GM21360 (cell line): Measurements from ENCODE around the gene MAST3.
"Not testable (repeated sequence)": the region's sequence is repeated elsewhere in the genome, so short reads cannot be mapped to it uniquely, and the experiment has no call there.

Experiments
- ATAC-seq: cut with Tn5 transposase; IDR thresholded peaks from one replicate; pipeline ENCODE4 v1.9.1; 2021; ENCODE audit warnings: mild to moderate bottlenecking, moderate library complexity; ENCODE audit not compliant: unreplicated experiment

The MAST3 gene

DNA sequence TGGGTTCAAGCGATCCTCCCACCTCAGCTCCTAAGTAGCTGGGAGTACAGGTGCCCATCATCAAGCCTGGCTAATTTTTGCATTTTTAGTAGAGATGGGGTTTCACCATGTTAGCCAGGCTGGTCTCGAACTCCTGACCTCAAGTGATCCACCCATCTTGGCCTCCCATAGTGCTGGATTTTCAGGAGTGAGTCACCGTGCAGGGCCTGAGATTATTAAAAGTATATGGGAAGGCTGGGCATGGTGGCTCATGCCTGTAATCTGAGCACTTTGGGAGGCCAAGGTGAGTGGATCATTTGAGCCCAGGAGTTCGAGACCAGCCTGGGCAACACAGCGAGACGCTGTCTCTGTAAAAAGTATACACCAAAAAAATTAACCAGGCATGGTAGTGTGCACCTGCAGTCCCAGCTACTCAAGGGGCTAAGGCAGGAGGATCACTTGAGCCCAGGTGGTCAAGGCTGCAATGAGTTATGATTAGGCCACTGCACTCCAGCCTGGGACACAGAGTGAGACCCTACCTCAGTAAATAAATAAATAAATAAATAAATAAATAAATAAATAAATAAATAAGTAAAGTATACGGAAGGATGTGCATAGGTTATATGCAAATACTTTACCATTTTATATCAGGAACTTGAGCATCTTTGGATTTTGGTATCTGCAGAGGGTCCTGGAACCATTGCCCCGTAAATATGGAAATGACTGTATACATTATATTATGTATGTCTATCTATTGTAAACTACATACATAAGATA, 11.7 kb upstream of the MAST3 start:
- ATAC-seq, result no peak

DNA sequence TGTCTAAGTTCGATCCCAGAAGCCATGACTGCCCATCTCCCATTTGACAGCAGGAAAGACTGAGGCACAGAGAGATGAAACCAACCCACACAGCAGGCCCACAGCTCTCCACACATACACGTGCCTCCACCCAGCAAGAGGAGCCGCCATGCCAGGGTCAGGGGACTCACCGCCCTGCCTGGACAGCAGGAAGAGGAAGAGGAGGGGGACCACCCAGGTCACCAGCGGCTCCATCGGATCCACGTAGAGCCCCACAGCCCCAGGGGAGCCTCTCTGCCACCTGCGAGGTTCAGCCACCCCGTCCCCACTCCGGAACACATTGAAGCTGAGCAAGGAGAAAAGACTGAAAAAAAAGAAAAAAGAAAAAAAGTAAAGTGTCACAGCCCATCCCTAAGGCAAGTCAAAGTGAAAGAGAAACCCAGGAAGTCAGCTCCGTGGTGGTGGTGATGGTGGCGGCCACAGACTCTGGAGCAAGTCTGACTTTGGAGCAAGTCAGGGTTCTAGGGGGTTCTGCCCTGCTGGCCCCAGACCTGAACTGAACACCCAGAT, 10.9 kb upstream of the MAST3 start, which contains the start of gene IL12RB1:
Gene IL12RB1 (minus strand): TSS at position 345 of the 549 bp plus-strand sequence. CDS start 111 bp downstream, at position 234.
- no peak for ATAC-seq

- ATAC-seq, result not testable (repeated sequence)
Measured at GRCh38 chr19:18089096-18089541, 8.5 kb upstream of the MAST3 start.

- no peak for ATAC-seq
Measured at GRCh38 chr19:18089726-18090125, 7.9 kb upstream of the MAST3 start.

DNA sequence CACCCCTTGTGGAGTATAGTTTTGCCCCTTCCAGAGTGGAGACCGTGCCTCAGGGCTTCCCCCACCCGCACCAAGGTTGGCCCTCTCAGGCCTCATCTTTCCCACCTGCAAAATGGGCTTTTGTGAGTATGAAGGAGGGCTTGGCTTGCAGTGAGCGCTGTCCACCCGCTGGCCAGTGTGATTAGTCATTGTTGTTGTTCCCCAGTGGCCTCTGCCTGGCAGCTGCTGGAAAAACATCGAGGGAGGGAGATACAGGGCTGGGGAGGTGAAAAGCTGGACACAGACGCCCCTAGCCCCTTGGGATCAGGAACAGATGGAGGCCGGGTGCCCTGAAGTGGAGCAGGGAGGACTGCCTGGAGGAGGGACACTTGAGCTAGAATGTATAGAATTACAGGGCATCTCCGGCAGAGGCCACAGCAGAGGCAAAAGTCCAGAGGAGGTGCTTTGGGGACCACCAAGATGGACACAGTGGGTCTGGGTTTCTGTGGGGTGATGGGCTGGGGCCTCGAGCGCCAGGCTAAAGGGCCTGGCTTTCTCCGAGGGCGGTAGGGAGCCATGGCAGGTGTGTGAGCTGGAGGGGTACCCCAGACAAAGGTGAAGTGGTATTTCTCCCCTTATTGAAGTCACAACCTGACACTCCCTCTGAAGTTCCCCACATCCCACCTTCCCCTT, 6.9 kb upstream of the MAST3 start:
- ATAC-seq, result no peak

DNA sequence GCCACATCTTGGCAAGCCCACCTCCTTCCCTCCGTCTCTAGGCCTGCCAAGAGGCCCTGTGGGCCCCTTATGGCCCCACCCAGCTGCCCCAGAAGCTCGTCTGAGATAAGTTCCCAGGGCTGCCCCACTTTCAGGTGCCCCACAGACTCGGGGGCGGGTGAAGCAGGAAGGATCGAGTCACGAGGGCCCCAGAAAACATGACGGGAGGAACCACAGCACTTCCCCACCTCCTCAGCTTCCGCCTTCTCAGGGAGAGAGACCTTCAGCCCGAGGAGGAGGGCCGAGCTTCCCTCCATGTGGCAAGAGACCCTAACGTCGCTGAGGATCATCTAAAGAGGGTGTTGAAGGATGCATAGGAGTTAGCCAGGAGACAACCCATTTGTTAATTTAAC, 6.4 kb upstream of the MAST3 start:
- ATAC-seq, result no peak

GRCh38 chr19:18093439-18094161, 4.0 kb upstream of the MAST3 start:
- no peak for ATAC-seq

DNA sequence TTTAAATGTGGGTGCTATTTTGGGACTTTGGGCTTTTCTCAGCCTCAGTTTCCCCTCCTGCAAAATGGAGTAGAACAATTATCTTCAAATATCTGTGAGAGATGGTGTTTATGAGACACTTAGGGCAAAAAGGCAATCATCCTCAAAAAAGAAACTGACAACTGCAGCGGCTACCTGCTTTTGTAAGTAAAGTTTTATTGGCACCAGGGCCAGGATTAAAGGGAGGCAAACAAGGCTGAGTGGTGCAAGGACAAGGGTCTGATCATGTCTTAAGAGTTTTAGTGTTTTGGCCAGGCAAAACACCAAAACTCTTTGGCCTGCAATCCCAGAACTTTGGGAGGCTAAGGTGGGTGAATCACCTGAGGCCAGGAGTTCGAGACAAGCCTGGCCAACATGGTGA, 1.3 kb upstream of the MAST3 start:
- ATAC-seq, result no peak

- no peak for ATAC-seq
Measured at GRCh38 chr19:18097993-18098890, 664 bp downstream of the MAST3 start.

- ATAC-seq, result peak; percentile 35
Measured at GRCh38 chr19:18098891-18099622, 1.5 kb downstream of the MAST3 start.

DNA sequence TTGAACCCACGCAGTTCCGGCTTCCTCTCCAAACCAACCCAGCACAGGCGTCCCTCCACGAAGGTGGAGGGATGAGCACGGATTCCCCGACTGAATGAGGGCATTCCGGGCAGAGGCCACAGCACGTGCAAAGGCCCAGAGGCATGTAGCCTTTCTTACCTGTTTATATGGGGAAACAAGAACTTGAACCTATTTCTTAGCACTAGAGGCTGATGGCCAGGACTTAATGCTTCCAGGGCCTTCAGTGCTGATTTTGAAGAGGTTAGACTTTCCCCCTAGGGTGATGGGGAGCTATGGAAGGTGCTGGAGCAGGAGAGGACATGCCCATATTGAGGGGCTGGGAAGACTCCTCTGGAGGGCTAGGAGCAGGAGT, 2.0 kb downstream of the MAST3 start:
- no peak for ATAC-seq

DNA sequence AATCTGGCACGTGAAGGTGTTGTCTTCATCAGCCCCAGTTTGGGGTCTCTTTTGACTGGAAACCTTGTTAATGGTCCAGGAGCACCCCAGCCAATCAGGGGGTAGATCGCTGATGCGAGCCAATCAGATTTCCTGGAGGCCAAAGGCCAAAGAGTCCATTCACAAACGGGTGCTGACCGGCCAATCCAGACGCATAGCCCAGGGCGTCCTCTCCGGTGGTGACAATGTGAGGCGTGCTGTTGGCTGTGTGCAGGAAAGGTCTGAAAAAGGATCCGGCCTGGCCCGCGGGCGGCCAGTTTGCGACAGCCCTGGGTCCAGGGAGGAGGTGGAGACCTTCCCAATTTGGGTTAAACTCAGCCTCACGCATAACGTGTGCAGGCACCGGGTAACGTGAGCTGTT, 3.1 kb downstream of the MAST3 start:
- ATAC-seq, result no peak

DNA sequence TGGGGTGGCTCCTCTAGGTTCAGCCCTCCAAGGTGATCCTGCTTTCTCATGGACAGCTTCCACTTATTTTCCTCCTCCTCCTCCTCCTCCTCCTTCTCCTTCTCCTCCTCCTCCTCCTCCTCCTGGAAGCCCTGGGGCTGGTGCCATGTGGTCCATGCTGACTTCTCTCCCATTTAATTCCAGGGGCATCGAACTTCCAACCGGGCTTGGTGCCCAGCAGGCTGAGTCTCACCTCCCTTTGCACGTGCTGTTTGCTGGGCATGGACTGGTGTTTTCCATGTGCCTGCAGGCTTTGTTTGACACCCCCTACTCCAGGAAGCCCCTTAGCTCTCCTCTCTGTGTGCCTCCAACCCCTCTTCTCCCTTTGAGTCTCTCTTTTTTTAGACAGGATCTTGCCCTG, 3.7 kb downstream of the MAST3 start:
- ATAC-seq, result no peak

DNA sequence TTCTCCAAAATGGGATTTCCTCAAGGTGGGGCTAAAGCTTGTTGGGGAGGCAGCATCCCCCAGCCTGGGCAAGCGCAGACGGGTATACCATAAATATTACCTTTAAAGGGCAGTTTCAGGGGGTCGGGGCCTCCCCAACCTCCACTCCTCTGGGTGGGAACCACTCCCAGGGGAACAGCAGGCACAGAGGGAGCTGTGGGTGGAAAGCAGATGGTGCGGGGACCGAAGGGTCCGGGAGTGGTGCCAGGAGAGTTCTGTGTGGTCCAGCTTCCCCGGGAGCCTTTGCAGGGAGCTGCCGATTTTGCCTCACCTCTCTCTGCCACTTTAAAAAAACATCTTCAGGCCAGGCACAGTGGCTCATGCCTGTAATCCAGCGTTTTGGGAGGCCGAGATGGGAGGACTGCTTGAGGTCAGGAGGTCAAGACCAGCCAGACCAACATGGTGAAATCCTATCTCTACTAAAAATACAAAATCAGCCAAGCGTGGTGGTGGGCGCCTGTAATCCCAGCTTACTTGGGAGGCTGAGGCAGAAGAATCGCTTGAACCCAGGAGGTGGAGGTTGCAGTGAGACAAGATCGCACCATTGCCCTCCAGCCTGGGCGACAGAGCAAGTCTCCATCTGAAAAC, 5.5 kb downstream of the MAST3 start:
- no peak for ATAC-seq

GRCh38 chr19:18104793-18105131, 7.2 kb downstream of the MAST3 start:
- no peak for ATAC-seq

- ATAC-seq, result not testable (repeated sequence)
Measured at GRCh38 chr19:18105259-18105658, 7.7 kb downstream of the MAST3 start.

GRCh38 chr19:18107235-18107634, 9.7 kb downstream of the MAST3 start:
- no peak for ATAC-seq

DNA sequence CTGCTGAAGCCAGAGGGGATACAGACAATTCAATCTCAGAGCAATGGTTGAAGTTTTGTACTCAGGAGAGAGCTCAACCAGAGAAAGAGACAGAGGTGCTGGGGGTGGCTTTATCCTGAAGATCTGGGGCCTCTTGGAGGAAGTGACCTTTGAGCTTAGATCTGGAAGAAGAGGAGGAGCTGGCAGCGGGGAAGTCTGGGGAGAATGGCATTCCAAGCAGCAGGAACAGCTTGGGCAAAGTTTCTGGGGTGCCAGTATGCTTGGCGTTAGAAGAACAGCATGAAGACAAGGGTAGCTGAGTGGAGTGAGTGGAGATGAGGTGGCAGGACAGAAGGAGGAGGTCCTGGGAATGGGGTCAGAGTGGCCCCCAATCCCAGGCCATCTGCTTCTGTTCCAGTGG, 11.3 kb downstream of the MAST3 start:
- ATAC-seq, result no peak

DNA sequence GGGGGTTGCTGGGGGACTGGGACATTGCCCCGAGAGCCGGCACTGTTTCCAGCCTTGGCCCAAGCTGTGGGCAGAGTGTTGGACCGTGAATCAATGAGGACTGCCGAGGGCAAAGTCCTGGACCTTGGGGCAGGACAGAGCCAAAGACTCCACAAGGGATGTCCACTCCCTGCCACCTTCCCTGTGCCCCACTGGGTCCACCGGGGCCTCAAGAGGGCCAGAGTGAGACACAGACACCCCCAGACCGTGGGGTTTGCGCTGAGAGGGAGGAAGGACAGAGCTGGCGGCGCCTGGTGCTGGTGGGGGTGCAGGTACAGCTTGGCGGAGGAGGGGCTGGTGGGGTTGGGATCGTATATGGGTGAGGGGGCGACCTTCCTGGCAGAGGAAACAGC, 11.8 kb downstream of the MAST3 start:
- no peak for ATAC-seq
